ENCODE results near the gene ZNFX1. TPM values are rescaled to one million over a fixed set of nuclear protein-coding genes. Genes with fewer than 3 reads are reported as not detected.

ZNFX1 gene
- total and polyA plus RNA-seq, 9 of the 15 experiments (the other 6 are each of a cell fraction or from before 2014, with no cell fraction given) = 3.8 to 13.8 (median 10.3) TPM

DNA sequence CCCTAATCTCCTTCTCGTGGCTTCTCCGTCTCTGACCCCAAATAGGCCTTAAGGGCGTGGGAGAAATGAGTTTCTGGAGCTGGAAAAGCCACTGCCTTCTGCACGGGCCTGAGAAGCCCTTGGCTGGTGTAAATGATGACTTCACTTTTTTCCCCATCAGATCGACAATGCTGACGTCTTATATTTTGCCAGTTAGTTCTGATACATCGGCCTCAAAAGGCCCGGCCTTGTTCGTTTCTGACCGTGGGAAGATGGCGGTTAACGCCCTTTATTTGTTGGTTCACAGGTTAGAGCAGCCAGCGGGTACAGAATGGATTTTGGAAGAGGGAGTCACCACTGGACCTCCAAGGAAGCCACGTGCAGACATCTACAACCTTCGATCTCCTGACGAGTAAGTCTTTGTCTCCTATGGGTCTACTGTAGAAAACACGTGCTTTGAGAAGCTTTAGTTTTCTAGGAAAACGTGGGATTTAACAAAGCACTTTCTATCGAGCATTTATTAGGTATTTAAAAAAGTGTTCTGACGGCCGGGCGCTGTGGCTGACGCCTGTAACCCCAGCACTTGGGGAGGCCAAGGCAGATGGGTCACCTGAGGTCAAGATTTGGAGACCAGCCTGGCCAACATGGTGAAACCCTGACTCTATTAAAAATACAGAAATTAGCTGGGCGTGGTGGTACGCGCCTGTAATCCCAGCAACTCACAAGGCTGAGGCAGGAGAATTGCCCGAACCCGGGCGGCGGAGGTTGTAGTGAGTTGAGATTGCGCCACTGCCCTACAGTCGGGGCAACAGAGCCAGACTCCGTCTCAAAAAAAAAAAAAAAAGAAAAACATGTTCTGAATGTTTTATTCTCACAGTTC lies 1.2 kb upstream of the ZNFX1 start (continued):
- TF ChIP-seq, protein P1, sequence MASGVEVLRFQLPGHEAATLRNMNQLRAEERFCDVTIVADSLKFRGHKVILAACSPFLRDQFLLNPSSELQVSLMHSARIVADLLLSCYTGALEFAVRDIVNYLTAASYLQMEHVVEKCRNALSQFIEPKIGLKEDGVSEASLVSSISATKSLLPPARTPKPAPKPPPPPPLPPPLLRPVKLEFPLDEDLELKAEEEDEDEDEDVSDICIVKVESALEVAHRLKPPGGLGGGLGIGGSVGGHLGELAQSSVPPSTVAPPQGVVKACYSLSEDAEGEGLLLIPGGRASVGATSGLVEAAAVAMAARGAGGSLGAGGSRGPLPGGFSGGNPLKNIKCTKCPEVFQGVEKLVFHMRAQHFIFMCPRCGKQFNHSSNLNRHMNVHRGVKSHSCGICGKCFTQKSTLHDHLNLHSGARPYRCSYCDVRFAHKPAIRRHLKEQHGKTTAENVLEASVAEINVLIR (CRISPR knock-in tag; IDR thresholded peaks at IDR 0.05) = no peak
- no peak for TF ChIP-seq CBX8 (IDR thresholded peaks at IDR 0.05; ENCODE audit: borderline replicate concordance, extremely low read depth, low read depth, low read length, poor library complexity, severe bottlenecking)
- no peak; the same call in 1 of the 2 replicates for TF ChIP-seq ZNF431 (CRISPR knock-in tag; IDR thresholded peaks at IDR 0.05)
- TF ChIP-seq POLR2H (tag; IDR thresholded peaks at IDR 0.05; ENCODE audit: low read depth) = peak; percentile 79
- TF ChIP-seq, protein P2, sequence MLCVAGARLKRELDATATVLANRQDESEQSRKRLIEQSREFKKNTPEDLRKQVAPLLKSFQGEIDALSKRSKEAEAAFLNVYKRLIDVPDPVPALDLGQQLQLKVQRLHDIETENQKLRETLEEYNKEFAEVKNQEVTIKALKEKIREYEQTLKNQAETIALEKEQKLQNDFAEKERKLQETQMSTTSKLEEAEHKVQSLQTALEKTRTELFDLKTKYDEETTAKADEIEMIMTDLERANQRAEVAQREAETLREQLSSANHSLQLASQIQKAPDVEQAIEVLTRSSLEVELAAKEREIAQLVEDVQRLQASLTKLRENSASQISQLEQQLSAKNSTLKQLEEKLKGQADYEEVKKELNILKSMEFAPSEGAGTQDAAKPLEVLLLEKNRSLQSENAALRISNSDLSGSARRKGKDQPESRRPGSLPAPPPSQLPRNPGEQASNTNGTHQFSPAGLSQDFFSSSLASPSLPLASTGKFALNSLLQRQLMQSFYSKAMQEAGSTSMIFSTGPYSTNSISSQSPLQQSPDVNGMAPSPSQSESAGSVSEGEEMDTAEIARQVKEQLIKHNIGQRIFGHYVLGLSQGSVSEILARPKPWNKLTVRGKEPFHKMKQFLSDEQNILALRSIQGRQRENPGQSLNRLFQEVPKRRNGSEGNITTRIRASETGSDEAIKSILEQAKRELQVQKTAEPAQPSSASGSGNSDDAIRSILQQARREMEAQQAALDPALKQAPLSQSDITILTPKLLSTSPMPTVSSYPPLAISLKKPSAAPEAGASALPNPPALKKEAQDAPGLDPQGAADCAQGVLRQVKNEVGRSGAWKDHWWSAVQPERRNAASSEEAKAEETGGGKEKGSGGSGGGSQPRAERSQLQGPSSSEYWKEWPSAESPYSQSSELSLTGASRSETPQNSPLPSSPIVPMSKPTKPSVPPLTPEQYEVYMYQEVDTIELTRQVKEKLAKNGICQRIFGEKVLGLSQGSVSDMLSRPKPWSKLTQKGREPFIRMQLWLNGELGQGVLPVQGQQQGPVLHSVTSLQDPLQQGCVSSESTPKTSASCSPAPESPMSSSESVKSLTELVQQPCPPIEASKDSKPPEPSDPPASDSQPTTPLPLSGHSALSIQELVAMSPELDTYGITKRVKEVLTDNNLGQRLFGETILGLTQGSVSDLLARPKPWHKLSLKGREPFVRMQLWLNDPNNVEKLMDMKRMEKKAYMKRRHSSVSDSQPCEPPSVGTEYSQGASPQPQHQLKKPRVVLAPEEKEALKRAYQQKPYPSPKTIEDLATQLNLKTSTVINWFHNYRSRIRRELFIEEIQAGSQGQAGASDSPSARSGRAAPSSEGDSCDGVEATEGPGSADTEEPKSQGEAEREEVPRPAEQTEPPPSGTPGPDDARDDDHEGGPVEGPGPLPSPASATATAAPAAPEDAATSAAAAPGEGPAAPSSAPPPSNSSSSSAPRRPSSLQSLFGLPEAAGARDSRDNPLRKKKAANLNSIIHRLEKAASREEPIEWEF (CRISPR knock-in tag; IDR thresholded peaks at IDR 0.05) = no peak
- TF ChIP-seq ZNF766 (CRISPR knock-in tag; conservative IDR thresholded peaks at IDR 0.05) = no peak
- no peak; the same call in 1 of the 2 replicates for TF ChIP-seq SMARCA4 (IDR thresholded peaks at IDR 0.05)
- TF ChIP-seq DACH1 (IDR thresholded peaks at IDR 0.05; ENCODE audit: partially characterized antibody) = no peak
- TF ChIP-seq MBD2 (IDR thresholded peaks at IDR 0.05; ENCODE audit: borderline replicate concordance, low read depth) = no peak
- TF ChIP-seq, protein P3, sequence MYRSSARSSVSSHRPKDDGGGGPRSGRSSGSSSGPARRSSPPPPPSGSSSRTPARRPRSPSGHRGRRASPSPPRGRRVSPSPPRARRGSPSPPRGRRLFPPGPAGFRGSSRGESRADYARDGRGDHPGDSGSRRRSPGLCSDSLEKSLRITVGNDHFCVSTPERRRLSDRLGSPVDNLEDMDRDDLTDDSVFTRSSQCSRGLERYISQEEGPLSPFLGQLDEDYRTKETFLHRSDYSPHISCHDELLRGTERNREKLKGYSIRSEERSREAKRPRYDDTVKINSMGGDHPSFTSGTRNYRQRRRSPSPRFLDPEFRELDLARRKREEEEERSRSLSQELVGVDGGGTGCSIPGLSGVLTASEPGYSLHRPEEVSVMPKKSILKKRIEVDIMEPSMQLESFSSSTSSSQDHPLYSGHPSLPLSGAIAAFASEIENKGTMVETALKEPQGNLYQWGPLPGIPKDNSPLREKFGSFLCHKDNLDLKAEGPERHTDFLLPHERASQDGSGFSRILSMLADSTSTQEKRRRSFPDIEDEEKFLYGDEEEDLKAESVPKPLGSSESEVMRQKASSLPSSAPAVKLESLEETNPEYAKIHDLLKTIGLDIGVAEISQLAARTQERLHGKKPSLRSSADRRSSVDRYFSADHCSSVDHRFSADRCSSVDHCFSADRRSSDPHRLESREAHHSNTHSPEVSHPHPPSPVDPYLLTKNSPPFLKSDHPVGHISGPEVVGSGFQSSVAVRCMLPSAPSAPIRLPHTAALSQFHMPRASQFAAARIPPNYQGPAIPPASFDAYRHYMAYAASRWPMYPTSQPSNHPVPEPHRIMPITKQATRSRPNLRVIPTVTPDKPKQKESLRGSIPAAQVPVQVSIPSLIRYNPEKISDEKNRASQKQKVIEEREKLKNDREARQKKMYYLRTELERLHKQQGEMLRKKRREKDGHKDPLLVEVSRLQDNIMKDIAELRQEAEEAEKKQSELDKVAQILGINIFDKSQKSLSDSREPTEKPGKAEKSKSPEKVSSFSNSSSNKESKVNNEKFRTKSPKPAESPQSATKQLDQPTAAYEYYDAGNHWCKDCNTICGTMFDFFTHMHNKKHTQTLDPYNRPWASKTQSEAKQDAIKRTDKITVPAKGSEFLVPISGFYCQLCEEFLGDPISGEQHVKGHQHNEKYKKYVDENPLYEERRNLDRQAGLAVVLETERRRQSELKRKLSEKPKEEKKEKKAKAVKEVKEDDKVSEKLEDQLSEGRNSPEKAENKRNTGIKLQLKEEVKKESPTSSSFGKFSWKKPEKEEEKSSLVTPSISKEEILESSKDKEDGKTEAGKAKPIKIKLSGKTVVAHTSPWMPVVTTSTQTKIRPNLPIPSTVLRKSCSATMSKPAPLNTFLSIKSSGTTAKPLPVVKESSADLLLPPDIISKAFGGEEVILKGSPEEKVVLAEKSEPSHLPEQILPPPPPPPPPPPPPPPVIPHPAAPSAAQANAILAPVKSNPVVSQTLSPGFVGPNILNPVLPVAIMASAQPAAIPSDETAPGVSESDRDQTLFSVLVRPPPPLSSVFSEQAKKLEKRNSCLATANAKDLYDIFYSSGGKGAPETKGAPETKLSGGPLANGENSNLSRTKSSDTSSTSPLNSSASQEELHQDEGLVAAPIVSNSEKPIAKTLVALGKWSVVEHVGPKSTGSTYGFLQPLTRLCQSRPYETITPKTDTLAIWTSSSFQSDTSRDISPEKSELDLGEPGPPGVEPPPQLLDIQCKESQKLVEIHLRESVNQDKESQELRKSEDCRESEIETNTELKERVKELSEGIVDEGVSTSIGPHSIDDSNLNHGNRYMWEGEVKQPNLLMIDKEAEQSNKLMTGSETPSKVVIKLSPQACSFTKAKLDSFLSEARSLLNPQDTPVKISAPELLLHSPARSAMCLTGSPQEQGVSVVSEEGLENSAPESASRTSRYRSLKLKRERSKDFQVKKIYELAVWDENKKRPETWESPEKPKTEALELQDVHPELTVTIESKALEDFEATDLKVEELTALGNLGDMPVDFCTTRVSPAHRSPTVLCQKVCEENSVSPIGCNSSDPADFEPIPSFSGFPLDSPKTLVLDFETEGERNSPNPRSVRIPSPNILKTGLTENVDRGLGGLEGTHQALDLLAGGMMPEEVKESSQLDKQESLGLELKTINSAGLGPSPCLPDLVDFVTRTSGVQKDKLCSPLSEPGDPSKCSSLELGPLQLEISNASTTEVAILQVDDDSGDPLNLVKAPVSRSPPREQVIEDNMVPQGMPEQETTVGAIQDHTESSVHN (IDR thresholded peaks at IDR 0.05; ENCODE audit: borderline replicate concordance in 1 of 2, low read depth in 1 of 2) = peak in 1 of 2 experiments; percentile 31; a peak in 1 of 4 replicates
- no peak; the same call in 1 of the 2 replicates for TF ChIP-seq ZKSCAN8 (CRISPR knock-in tag; IDR thresholded peaks at IDR 0.05)
